Osteocyte (in vitro differentiated cells): ENCODE results near the gene LCMT1. TPM values are rescaled to one million over a fixed set of nuclear protein-coding genes. Genes with fewer than 3 reads are reported as not detected.

Experiments used
- DNase-seq: peaks from one replicate; pipeline ENCODE4 v3.0.0; 2021; ENCODE audit warnings: mixed read lengths; ENCODE audit not compliant: unreplicated experiment; ENCODE audit errors: extremely low spot score
- H3K27ac Mint-ChIP-seq: one replicate; pipeline ENCODE4 v1.8.0; 2021; ENCODE audit warnings: mild to moderate bottlenecking, mixed read lengths; ENCODE audit not compliant: unreplicated experiment
- H3K27me3 Mint-ChIP-seq: one replicate; pipeline ENCODE4 v1.8.0; 2021; ENCODE audit warnings: mixed read lengths; ENCODE audit not compliant: unreplicated experiment
- H3K36me3 Mint-ChIP-seq: one replicate; pipeline ENCODE4 v1.8.0; 2021; ENCODE audit warnings: mixed read lengths; ENCODE audit not compliant: unreplicated experiment
- H3K4me1 Mint-ChIP-seq: one replicate; pipeline ENCODE4 v1.8.0; 2021; ENCODE audit warnings: mixed read lengths; ENCODE audit not compliant: unreplicated experiment
- H3K4me3 Mint-ChIP-seq: one replicate; pipeline ENCODE4 v1.8.0; 2021; ENCODE audit warnings: mild to moderate bottlenecking, moderate library complexity, mixed read lengths; ENCODE audit not compliant: unreplicated experiment
- H3K9me3 Mint-ChIP-seq: one replicate; pipeline ENCODE4 v1.8.0; 2021; ENCODE audit warnings: mixed read lengths; ENCODE audit not compliant: unreplicated experiment
- total RNA-seq: library from RNA; stranded (reverse); gene quantifications from 2 replicates; pipeline ENCODE4 v1.2.1, GENCODE V29; 2021
- TF ChIP-seq, protein P1 (sequence below): fragments of 200-600 bp; sonication (generic); IDR thresholded peaks from 2 replicates; pipeline ENCODE4 v1.5.0; 2021; ENCODE audit warnings: antibody characterized with exemption, mild to moderate bottlenecking, moderate library complexity

LCMT1 gene
- total RNA-seq, 1 donor from 2014 or later: 52.2 TPM

DNA sequence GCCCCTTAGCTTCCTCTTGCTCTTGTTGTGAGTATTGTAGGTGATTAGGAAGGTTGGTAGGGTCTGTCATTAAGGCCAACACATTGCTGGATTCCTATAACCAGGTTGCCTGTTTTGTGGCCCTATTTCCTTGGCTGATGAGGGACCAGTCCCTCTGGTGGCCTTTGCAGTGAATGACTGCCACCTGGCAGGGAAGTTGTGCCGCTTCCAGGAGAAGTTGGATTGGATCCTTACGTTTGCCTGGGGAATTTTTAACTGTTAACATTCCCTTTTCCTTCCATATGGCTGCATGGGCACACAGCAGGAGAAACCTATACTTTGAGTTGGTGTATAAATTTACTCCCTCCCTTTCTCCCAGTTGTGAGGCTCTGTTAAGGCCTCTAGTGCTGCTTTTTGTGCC lies 32.4 kb downstream of the LCMT1 start:
- H3K9me3 Mint-ChIP-seq: no peaks in the 10 kb centered on the region
- no peak overlapping the region for H3K27ac Mint-ChIP-seq
- H3K27me3 Mint-ChIP-seq: no peaks in the 10 kb centered on the region
- TF ChIP-seq, protein P1, sequence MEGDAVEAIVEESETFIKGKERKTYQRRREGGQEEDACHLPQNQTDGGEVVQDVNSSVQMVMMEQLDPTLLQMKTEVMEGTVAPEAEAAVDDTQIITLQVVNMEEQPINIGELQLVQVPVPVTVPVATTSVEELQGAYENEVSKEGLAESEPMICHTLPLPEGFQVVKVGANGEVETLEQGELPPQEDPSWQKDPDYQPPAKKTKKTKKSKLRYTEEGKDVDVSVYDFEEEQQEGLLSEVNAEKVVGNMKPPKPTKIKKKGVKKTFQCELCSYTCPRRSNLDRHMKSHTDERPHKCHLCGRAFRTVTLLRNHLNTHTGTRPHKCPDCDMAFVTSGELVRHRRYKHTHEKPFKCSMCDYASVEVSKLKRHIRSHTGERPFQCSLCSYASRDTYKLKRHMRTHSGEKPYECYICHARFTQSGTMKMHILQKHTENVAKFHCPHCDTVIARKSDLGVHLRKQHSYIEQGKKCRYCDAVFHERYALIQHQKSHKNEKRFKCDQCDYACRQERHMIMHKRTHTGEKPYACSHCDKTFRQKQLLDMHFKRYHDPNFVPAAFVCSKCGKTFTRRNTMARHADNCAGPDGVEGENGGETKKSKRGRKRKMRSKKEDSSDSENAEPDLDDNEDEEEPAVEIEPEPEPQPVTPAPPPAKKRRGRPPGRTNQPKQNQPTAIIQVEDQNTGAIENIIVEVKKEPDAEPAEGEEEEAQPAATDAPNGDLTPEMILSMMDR: peak; percentile 37
- peaks cover 4% of the 10 kb centered on the region for H3K4me1 Mint-ChIP-seq
- DNase-seq: no peak
- peaks cover 31% of the 10 kb centered on the region for H3K36me3 Mint-ChIP-seq
- H3K4me3 Mint-ChIP-seq: no peak overlapping the region

DNA sequence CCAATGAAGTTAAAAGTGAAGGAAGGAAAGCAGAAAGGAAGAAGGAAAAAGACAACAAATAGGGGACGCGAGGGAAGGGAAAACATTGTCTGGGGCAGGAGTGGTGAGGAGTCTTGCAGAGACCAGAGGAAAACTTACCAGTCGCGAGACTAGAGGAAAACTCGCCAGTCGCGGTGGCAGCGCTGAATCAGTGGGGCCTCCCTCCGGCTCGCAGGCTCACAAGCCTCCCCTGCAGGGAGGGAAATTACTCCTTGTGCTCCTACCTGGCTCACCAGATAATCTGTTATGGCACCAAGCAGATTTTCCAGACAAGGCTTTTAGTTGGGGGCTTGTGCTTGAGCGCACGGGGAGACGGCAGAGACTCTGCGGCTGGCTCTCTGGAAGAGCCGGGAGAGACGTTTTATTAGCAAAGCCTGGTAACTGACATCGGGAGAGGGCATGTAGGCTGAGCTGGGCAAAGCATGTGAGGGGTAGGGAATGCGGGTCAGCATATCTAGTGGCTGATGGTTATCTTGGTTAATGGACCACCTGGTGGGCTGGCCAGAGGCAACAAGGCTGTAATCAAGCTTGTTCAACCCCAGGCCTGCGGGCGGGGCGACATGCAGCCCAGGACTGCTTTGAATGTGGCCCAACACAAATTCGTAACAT lies 37.1 kb downstream of the LCMT1 start:
- Mint-ChIP-seq H3K4me1 (no peaks in the 10 kb centered on the region), H3K9me3 (no peaks in the 10 kb centered on the region), H3K27me3 (no peaks in the 10 kb centered on the region), H3K36me3 (peaks cover 24% of the 10 kb centered on the region), H3K27ac (no peak overlapping the region), H3K4me3 (no peak overlapping the region)
- DNase-seq: no peak
- TF ChIP-seq, protein P1: no peak

DNA sequence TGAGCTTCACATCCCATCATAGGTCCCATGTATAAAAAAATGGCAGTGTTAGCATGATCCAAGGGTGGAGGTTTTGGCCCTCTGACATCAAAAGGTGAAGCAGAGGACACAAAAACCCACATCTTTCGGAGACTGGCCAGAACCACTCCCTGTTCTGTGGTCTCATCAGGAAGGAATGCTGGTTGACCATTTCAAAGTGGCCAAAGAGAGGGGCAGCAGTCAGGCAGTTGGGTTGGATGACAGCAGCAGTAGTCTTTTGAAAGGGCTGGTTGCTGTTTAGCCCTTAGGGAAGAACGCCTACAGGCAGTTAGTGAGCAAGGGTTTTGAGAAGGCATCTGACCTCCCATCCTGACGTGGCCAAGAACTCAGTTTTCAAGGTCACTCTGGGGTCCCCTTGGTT lies 40.5 kb downstream of the LCMT1 start:
- TF ChIP-seq, protein P1: no peak
- H3K4me3 Mint-ChIP-seq: no peak overlapping the region
- H3K4me1 Mint-ChIP-seq: no peaks in the 10 kb centered on the region
- no peaks in the 10 kb centered on the region for H3K9me3 Mint-ChIP-seq
- no peak for DNase-seq
- H3K36me3 Mint-ChIP-seq: peaks cover 38% of the 10 kb centered on the region
- no peaks in the 10 kb centered on the region for H3K27me3 Mint-ChIP-seq
- H3K27ac Mint-ChIP-seq: no peak overlapping the region

DNA sequence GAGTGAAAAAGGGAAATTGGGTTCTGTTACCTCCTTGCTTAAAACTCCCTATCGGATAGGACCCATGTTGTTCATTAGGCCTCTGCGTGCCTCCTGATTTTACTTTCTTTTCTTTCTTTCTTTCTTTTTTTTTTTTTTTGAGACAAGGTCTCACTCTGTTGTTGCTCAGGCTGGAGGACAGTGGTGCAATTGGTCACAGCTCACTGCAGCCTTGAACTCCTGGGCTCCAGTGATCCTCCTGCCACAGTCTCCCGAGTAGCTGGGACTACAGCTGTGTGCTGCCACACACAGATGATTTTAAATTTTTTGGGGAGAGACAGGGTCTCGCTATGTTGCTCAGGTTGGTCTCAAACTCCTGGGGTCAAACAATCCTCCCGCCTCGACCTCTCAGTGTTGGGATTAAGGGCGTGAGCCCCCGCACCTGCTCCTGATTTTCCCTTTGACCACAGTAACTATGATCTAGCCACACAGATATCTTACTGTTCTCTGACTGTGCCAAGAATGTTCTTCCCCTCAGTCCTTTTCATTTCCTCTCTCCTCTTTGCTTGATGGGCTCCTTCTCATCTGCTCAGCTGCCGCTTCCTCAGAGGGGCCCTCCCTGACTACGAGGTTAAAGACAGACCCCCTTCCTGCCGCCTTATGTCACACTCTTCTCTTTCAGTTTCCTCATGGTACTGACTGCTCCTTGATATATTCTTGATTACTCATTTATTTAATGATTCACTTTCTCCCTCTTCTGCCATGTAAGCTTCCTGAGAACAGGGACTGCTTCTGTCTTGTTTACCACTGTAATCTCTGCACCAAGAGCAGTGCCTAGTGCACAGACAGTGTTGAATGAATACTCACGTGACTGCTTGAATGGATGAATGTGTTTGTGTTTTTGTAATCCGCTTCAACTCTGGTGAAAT lies 44.3 kb downstream of the LCMT1 start:
- Mint-ChIP-seq H3K9me3 (no peaks in the 10 kb centered on the region), H3K36me3 (peaks cover 40% of the 10 kb centered on the region), H3K4me1 (no peaks in the 10 kb centered on the region), H3K4me3 (no peak overlapping the region), H3K27me3 (no peaks in the 10 kb centered on the region), H3K27ac (no peak overlapping the region)
- DNase-seq: no peak
- TF ChIP-seq, protein P1: no peak

DNA sequence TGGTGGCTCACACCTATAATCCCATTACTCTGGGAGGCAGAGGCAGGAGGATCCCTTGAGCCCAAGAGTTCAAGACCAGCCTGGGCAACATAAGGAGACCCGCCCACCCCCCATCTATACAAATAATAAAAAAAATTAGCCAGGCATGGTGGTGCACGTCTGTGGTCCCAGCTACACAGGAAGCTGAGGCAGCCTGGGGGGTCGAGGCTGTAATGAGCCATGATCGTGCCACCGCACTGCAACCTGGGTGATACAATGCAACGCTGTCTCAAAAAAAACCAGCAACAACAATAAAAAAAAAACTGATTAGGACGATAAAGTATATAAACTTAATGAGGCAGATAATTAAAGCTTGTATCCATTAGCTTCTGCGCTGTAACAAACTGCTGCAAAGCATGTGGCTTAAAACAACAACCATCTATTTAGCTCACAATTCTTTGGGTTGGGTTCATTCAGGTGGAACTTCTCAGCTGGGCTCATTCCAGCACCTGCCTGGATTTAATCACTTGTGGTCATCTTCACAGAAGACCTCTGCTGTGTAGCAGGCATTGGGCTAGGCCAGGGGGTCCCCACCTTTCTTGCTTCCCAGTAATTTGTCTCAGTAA lies 45.8 kb downstream of the LCMT1 start:
- no peaks in the 10 kb centered on the region for H3K9me3 Mint-ChIP-seq
- TF ChIP-seq, protein P1: no peak
- DNase-seq: no peak
- no peak overlapping the region for H3K27ac Mint-ChIP-seq
- no peaks in the 10 kb centered on the region for H3K4me1 Mint-ChIP-seq
- H3K27me3 Mint-ChIP-seq: no peaks in the 10 kb centered on the region
- H3K4me3 Mint-ChIP-seq: no peak overlapping the region
- H3K36me3 Mint-ChIP-seq: peaks cover 45% of the 10 kb centered on the region
